HG02981 (cell line): ENCODE data around the gene KRTAP4-16.
"Not testable (repeated sequence)": the region's sequence is repeated elsewhere in the genome, so short reads cannot be mapped to it uniquely, and the experiment has no call there.

Source experiments
- ATAC-seq: cut with Tn5 transposase; IDR thresholded peaks from one replicate; pipeline ENCODE4 v1.9.1; 2021; ENCODE audit warnings: mild to moderate bottlenecking, moderate library complexity; ENCODE audit not compliant: unreplicated experiment

KRTAP4-16 gene

GRCh38 chr17:41101586-41102259 lies at the start of gene KRTAP4-16:
KRTAP4-16 (minus strand) TSS chr17:41102209; CDS start chr17:41102209, 0 bp downstream.
- no peak for ATAC-seq

GRCh38 chr17:41151525-41151924 lies 49.5 kb upstream of the KRTAP4-16 start:
- no peak for ATAC-seq

GRCh38 chr17:41150026-41150425 lies 48.0 kb upstream of the KRTAP4-16 start:
- no peak for ATAC-seq

GRCh38 chr17:41149652-41149985 lies 47.6 kb upstream of the KRTAP4-16 start, which contains the start of gene KRTAP4-5:
KRTAP4-5 (minus strand) TSS chr17:41149825; CDS start chr17:41149767, 58 bp downstream.
- no peak for ATAC-seq

- ATAC-seq: not testable (repeated sequence)
Observed at GRCh38 chr17:41148971-41149651, 47.1 kb upstream of the KRTAP4-16 start.

- ATAC-seq: no peak
Observed at GRCh38 chr17:41147531-41148204, 45.7 kb upstream of the KRTAP4-16 start.

GRCh38 chr17:41145261-41145660 lies 43.3 kb upstream of the KRTAP4-16 start:
- ATAC-seq: no peak

- ATAC-seq: no peak
Observed at GRCh38 chr17:41144846-41145245, 42.8 kb upstream of the KRTAP4-16 start.

GRCh38 chr17:41141361-41141760 lies 39.4 kb upstream of the KRTAP4-16 start:
- no peak for ATAC-seq

GRCh38 chr17:41140360-41141131 lies 38.5 kb upstream of the KRTAP4-16 start, which contains the start of gene KRTAP4-6:
KRTAP4-6 (minus strand) TSS chr17:41140544; CDS start chr17:41140487, 57 bp downstream.
- ATAC-seq: no peak

GRCh38 chr17:41139865-41140264 lies 37.9 kb upstream of the KRTAP4-16 start:
- ATAC-seq: not testable (repeated sequence)

GRCh38 chr17:41133880-41134735 lies 32.1 kb upstream of the KRTAP4-16 start:
- no peak for ATAC-seq

GRCh38 chr17:41131979-41132378 lies 30.0 kb upstream of the KRTAP4-16 start:
- no peak for ATAC-seq

GRCh38 chr17:41127371-41127770 lies 25.4 kb upstream of the KRTAP4-16 start:
- no peak for ATAC-seq

GRCh38 chr17:41126412-41126811 lies 24.4 kb upstream of the KRTAP4-16 start:
- no peak for ATAC-seq

- no peak for ATAC-seq
Observed at GRCh38 chr17:41125064-41125463, 23.1 kb upstream of the KRTAP4-16 start.

- not testable (repeated sequence) for ATAC-seq
Observed at GRCh38 chr17:41123991-41124371, 22.0 kb upstream of the KRTAP4-16 start, which contains the start of gene KRTAP4-12. KRTAP4-12 (minus strand) TSS chr17:41124182; CDS start chr17:41124122, 60 bp downstream.

GRCh38 chr17:41123292-41123990 lies 21.4 kb upstream of the KRTAP4-16 start:
- ATAC-seq: not testable (repeated sequence)

GRCh38 chr17:41121742-41122141 lies 19.7 kb upstream of the KRTAP4-16 start:
- ATAC-seq: no peak
